ENCODE measurements around the gene AVPR1B.

Gene AVPR1B

DNA sequence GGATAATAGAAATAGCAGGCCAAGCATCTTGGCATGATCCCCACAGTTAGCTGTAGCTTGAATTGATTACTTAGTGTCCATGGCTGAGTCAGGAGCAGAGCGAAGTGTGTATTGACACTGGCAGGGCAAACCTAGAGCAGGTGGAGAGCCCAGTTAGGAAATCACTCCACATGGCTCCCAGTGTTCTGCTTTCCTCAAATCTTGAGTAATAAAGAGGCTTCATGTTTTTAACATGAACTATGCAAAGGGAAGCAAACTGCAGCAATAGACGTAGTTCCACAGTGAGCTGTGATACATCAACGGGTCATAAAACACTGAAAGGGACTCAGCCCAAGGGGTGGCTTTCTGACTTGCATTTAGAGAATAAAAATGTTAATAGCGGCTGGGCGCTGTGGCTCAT, 35.3 kb downstream of the AVPR1B start:
- Histone ChIP-seq H3K9me3 (no peaks in the 10 kb centered on the region), H3K36me3 (no peaks in the 10 kb centered on the region), H3K27me3 (peaks cover 9% of the 10 kb centered on the region), H3K4me3 (ENCODE audit: low read depth, low read length) (no peak overlapping the region), H3K4me1 (no peaks in the 10 kb centered on the region)
- DNase-seq, result no peak
- no peak for TF ChIP-seq CTCF (IDR thresholded peaks at IDR 0.05; ENCODE audit: low read depth, low read length)

DNA sequence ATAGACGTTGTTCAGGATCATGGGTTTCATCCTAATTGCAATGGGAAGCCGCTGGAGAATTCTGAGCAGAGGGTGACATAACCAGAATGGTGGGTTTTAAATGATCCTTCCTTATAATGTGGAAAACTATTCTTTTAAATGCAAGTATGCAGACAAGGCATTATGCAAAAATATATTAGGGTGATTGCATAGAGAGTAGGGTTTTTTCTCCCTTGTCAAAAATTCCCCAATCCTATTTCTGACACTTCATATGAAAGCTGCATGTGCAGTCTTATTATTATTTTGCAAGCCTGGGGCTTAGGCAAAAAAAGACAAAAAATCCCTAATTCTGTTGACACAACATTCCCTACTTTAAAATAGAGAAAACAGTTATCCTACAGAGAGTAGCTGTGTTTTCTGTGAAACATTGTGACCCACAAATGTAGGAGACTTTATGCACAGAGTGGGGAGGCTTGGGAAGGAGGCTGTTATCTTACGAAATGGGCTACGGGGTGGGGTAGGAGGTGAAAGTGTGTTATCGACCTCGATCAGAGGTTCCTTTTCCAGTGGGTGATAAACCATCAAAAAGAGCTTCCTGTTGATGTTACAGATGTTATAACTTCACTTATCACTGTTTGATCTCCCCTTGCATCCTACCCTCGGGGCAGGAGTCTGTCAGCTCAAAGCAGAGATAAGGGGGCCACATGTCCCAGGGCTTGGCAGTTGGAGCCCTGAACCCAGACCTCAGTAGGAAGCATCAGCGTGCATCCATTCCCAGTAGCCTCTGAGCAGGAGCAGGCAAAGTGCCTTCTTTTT, 37.0 kb downstream of the AVPR1B start:
- Histone ChIP-seq H3K4me3 (ENCODE audit: low read depth, low read length) (no peak overlapping the region), H3K27me3 (peaks cover 17% of the 10 kb centered on the region), H3K36me3 (no peaks in the 10 kb centered on the region), H3K9me3 (no peaks in the 10 kb centered on the region), H3K4me1 (no peaks in the 10 kb centered on the region)
- no peak for TF ChIP-seq CTCF (IDR thresholded peaks at IDR 0.05; ENCODE audit: low read depth, low read length)
- no peak for DNase-seq

- H3K4me3 ChIP-seq (ENCODE audit: low read depth, low read length), result no peak overlapping the region
- H3K4me1 ChIP-seq, result no peaks in the 10 kb centered on the region
- H3K9me3 ChIP-seq, result no peaks in the 10 kb centered on the region
- H3K36me3 ChIP-seq, result no peaks in the 10 kb centered on the region
- TF ChIP-seq CTCF (IDR thresholded peaks at IDR 0.05; ENCODE audit: low read depth, low read length), result no peak
- DNase-seq, result no peak
- H3K27me3 ChIP-seq, result peaks cover 12% of the 10 kb centered on the region
Measured at GRCh38 chr1:206079135-206079534, 38.1 kb downstream of the AVPR1B start.

DNA sequence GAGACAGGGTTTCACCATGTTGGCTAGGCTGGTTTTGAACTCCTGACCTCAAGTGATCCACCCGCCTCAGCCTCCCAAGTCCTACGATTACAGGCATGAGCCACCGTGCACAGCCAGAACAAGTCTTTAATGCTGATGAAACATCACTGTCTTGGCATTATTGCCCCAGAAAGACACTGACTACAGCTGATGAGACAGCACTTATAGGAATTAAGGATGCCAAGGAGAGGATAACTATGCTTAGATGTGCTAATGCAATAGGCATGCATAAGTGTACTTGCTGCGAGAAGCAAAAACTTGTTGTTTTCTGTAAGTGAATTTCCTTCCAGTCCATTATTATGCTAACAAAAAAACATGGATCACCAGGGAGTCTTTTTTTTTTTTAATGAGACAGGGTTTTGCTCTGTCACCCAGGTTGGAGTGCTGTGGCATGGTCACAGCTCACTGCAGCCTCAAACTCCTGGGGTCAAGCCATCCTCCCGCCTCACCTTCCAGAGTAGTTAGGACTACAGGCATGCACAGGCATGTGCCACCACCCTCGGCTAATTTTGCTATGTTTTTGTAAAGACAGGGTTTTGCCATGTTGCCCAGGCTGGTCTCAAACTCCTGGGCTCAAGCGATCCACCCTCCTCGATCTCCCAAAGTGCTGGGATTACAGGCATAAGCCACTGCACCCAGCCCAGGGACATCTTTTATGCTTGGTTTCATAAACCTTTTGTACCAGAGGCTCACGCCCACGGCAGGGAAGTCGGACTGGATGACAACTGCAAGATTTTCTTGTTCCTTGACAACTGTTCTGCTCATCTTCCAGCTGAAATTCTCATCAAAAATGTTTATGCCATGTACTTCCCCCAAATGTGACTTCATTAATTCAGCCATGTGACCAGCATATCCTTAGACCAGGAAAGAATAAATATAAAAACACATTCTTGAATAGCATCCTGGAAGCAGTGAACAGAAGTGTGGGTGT, 41.1 kb downstream of the AVPR1B start:
- TF ChIP-seq CTCF (IDR thresholded peaks at IDR 0.05; ENCODE audit: low read depth, low read length), result no peak
- Histone ChIP-seq H3K27me3 (peaks cover 8% of the 10 kb centered on the region), H3K4me3 (ENCODE audit: low read depth, low read length) (no peak overlapping the region), H3K4me1 (no peaks in the 10 kb centered on the region), H3K9me3 (no peaks in the 10 kb centered on the region), H3K36me3 (no peaks in the 10 kb centered on the region)
- no peak for DNase-seq

- Histone ChIP-seq H3K36me3 (no peaks in the 10 kb centered on the region), H3K4me1 (no peaks in the 10 kb centered on the region), H3K9me3 (no peaks in the 10 kb centered on the region), H3K4me3 (ENCODE audit: low read depth, low read length) (no peak overlapping the region), H3K27me3 (peaks cover 10% of the 10 kb centered on the region)
- no peak for DNase-seq
- 0 out of 2 replicates have a peak, but pooled peaks have one; percentile 2 for TF ChIP-seq CTCF (IDR thresholded peaks at IDR 0.05; ENCODE audit: low read depth, low read length)
Measured at GRCh38 chr1:206074839-206075238, 42.3 kb downstream of the AVPR1B start.
